GM08714 (cell line): ENCODE measurements around the gene PNMT.

Experiments
- H3K4me3 ChIP-seq: fragments of 200-500 bp; sonication (Bioruptor generic); 2 replicates; pipeline ENCODE4 v1.5.1; 2014; ENCODE audit warnings: mild to moderate bottlenecking, low read length, inconsistent platforms
- ZNF274 ChIP-seq: IDR thresholded peaks from 2 replicates; pipeline ENCODE4 v1.6.1; 2012; ENCODE audit warnings: mild to moderate bottlenecking, low read depth, low read length

The PNMT gene

GRCh38 chr17:39667945-39668924 is at the start of gene PNMT:
PNMT (plus strand) TSS chr17:39668453; CDS start chr17:39668476, 23 bp downstream.
- TF ChIP-seq ZNF274: no peak
- H3K4me3 ChIP-seq: peak within 1 kb of the TSS; percentile 16; the same call in 1 of the 2 replicates

- no peak overlapping the region for H3K4me3 ChIP-seq
- TF ChIP-seq ZNF274: no peak
These were observed 49.1 kb upstream of the PNMT start for GRCh38 chr17:39618956-39619785.

GRCh38 chr17:39619786-39620101 is 48.5 kb upstream of the PNMT start:
- no peak for TF ChIP-seq ZNF274
- no peak overlapping the region for H3K4me3 ChIP-seq

GRCh38 chr17:39621523-39622379 is 46.5 kb upstream of the PNMT start:
- no peak for TF ChIP-seq ZNF274
- no peak overlapping the region; the same call in 1 of the 2 replicates for H3K4me3 ChIP-seq

GRCh38 chr17:39622380-39623006 is 45.8 kb upstream of the PNMT start:
- TF ChIP-seq ZNF274: no peak
- H3K4me3 ChIP-seq: no peak overlapping the region; the same call in 1 of the 2 replicates

- TF ChIP-seq ZNF274: no peak
- H3K4me3 ChIP-seq: no peak overlapping the region
These were observed 44.8 kb upstream of the PNMT start for GRCh38 chr17:39623356-39623950.

- TF ChIP-seq ZNF274: no peak
- H3K4me3 ChIP-seq: no peak overlapping the region
These were observed 43.9 kb upstream of the PNMT start for GRCh38 chr17:39624313-39624712.

- no peak for TF ChIP-seq ZNF274
- H3K4me3 ChIP-seq: no peak overlapping the region
These were observed 43.0 kb upstream of the PNMT start for GRCh38 chr17:39625198-39625785.

- TF ChIP-seq ZNF274: no peak
- H3K4me3 ChIP-seq: no peak within 1 kb of the TSS
These were observed 41.8 kb upstream of the PNMT start, which contains the start of gene PPP1R1B for GRCh38 chr17:39626171-39627046. PPP1R1B (plus strand) TSS chr17:39626952; CDS start chr17:39627393, 441 bp downstream.

GRCh38 chr17:39627047-39627711 is 41.1 kb upstream of the PNMT start:
- no peak for TF ChIP-seq ZNF274
- H3K4me3 ChIP-seq: no peak overlapping the region
